Parathyroid adenoma (tissue), 2 donors: Measurements from ENCODE around the gene TNFSF4.

Experiments
- H2AFZ ChIP-seq: fragments of 300-600 bp; sonication (generic); one replicate; pipeline ENCODE4 v1.7.0; 2017; ENCODE audit warnings: antibody characterized with exemption, mild to moderate bottlenecking
- H3K27ac ChIP-seq: fragments of 300-600 bp; sonication (generic); one replicate; pipeline ENCODE4 v1.7.0; 2017
- H3K27me3 ChIP-seq: fragments of 300-600 bp; sonication (generic); one replicate; pipeline ENCODE4 v1.7.0; 2017; ENCODE audit warnings: low read length; ENCODE audit not compliant: control insufficient read depth, insufficient read depth
- H3K36me3 ChIP-seq: fragments of 300-600 bp; sonication (generic); one replicate; pipeline ENCODE4 v1.7.0; 2017; ENCODE audit warnings: low read length; ENCODE audit not compliant: control insufficient read depth, insufficient read depth
- H3K4me1 ChIP-seq: fragments of 300-600 bp; sonication (generic); one replicate; pipeline ENCODE4 v1.7.0; 2017; ENCODE audit warnings: control low read depth
- H3K4me2 ChIP-seq: fragments of 300-600 bp; sonication (generic); one replicate; pipeline ENCODE4 v1.7.0; 2017; ENCODE audit warnings: low read length
- H3K4me3 ChIP-seq: fragments of 300-600 bp; sonication (generic); one replicate; pipeline ENCODE4 v1.7.0; 2017; ENCODE audit warnings: low read depth, low read length
- H3K79me2 ChIP-seq: fragments of 300-600 bp; sonication (generic); one replicate; pipeline ENCODE4 v1.7.0; 2017; ENCODE audit warnings: control low read depth
- H3K9ac ChIP-seq: fragments of 300-600 bp; sonication (generic); one replicate; pipeline ENCODE4 v1.7.0; 2017; ENCODE audit warnings: mild to moderate bottlenecking
- H3K9me3 ChIP-seq: fragments of 300-600 bp; sonication (generic); one replicate; pipeline ENCODE4 v1.7.0; 2017; ENCODE audit warnings: low read length; ENCODE audit not compliant: control insufficient read depth
- CTCF ChIP-seq: fragments of 300-600 bp; sonication (generic); IDR thresholded peaks from one replicate; pipeline ENCODE4 v1.7.0; 2017; ENCODE audit warnings: antibody characterized with exemption, mild to moderate bottlenecking
- donor health status: primary hyperparathyroidism.

Gene TNFSF4

GRCh38 chr1:173201969-173202368 is 5.2 kb downstream of the TNFSF4 start:
- H3K9me3 ChIP-seq = no peaks in the 10 kb centered on the region
- no peak for TF ChIP-seq CTCF

GRCh38 chr1:173195596-173196088 is 11.5 kb downstream of the TNFSF4 start:
- no peak overlapping the region for H3K27ac ChIP-seq
- H3K4me3 ChIP-seq = no peak overlapping the region
- no peaks in the 10 kb centered on the region for H3K79me2 ChIP-seq
- no peaks in the 10 kb centered on the region for H3K9me3 ChIP-seq
- TF ChIP-seq CTCF = no peak
- no peak overlapping the region for H2AFZ ChIP-seq
- no peaks in the 10 kb centered on the region for H3K27me3 ChIP-seq
- no peak overlapping the region for H3K4me2 ChIP-seq
- H3K9ac ChIP-seq = no peak overlapping the region
- no peaks in the 10 kb centered on the region for H3K36me3 ChIP-seq
- no peaks in the 10 kb centered on the region for H3K4me1 ChIP-seq

More at GRCh38 chr1:173201969-173202368, 5.2 kb downstream of the TNFSF4 start:
- Histone ChIP-seq H3K4me1 (no peaks in the 10 kb centered on the region), H3K9ac (no peak overlapping the region), H3K4me2 (no peak overlapping the region), H3K27ac (no peak overlapping the region), H2AFZ (no peak overlapping the region), H3K79me2 (no peaks in the 10 kb centered on the region), H3K36me3 (no peaks in the 10 kb centered on the region), H3K27me3 (no peaks in the 10 kb centered on the region), H3K4me3 (no peak overlapping the region)

- H3K4me1 ChIP-seq = peaks cover 4% of the 10 kb centered on the region
- no peak overlapping the region for H2AFZ ChIP-seq
- no peak overlapping the region for H3K9ac ChIP-seq
- H3K4me2 ChIP-seq = no peak overlapping the region
- H3K4me3 ChIP-seq = no peak overlapping the region
- TF ChIP-seq CTCF = no peak
- no peaks in the 10 kb centered on the region for H3K27me3 ChIP-seq
- H3K9me3 ChIP-seq = no peaks in the 10 kb centered on the region
- no peaks in the 10 kb centered on the region for H3K79me2 ChIP-seq
- no peaks in the 10 kb centered on the region for H3K36me3 ChIP-seq
- H3K27ac ChIP-seq = no peak overlapping the region
These were observed 13.5 kb downstream of the TNFSF4 start for GRCh38 chr1:173193639-173194038.

- H3K36me3 ChIP-seq = no peaks in the 10 kb centered on the region
- H2AFZ ChIP-seq = no peak overlapping the region
- H3K27me3 ChIP-seq = no peaks in the 10 kb centered on the region
- no peak overlapping the region for H3K4me2 ChIP-seq
- H3K79me2 ChIP-seq = no peaks in the 10 kb centered on the region
- H3K9me3 ChIP-seq = no peaks in the 10 kb centered on the region
- TF ChIP-seq CTCF = no peak
- peaks cover 4% of the 10 kb centered on the region for H3K4me1 ChIP-seq
- no peak overlapping the region for H3K27ac ChIP-seq
- H3K9ac ChIP-seq = no peak overlapping the region
- no peak overlapping the region for H3K4me3 ChIP-seq
These were observed 16.0 kb downstream of the TNFSF4 start for GRCh38 chr1:173191011-173191705.
